HCT116 (cell line): ENCODE measurements around the gene LCNL1. TPM values are rescaled to one million over a fixed set of nuclear protein-coding genes. Genes with fewer than 3 reads are reported as not detected.

Experiments
- ATAC-seq: fragments of 200-7000 bp; cut with Tn5 transposase; 2 replicates; pipeline ENCODE4 v1.9.1; 2020; ENCODE audit warnings: mild to moderate bottlenecking, moderate library complexity
- BruUV-seq: library from RNA; stranded (reverse); fragments of 400-500 nt; replicated peaks from 2 replicates; lab custom pipeline; 2021; lab: Mats Ljungman, UMichigan
- CTCF ChIA-PET: fragments of 300-600 bp; sonication (Branson Sonifier 250); formaldehyde crosslinking; loops from one replicate; lab custom pipeline; 2021; ENCODE audit warnings: antibody characterized with exemption; lab: Charles Lee
- POLR2A ChIA-PET: fragments of 300-600, 350-600 bp; sonication (Branson Sonifier 250); formaldehyde crosslinking; loops from one replicate; lab custom pipeline; 2021; ENCODE audit warnings: antibody characterized with exemption; lab: Charles Lee
- RAD21 ChIA-PET, 2 experiments: fragments of 300-600 bp; sonication (Branson Sonifier 250); formaldehyde crosslinking; loops; one replicate each; lab custom pipeline; 2023; ENCODE audit warnings: low total read pairs in 2 of 2; ENCODE audit not compliant: uncharacterized antibody in 2 of 2, unreplicated experiment in 2 of 2, low non-redundant PET in 1 of 2; lab: Charles Lee
- DNase-seq: peaks from one replicate; pipeline ENCODE4 v3.0.0-alpha.2; 2010; ENCODE audit warnings: low read depth, low spot score
- H2AFZ ChIP-seq: fragments of 200-600 bp; shearing (Covaris generic), sonication (generic); 2 replicates; pipeline ENCODE4 v1.6.1; 2017; ENCODE audit warnings: low read depth, mixed run types, mixed read lengths, antibody characterized with exemption, low read length; ENCODE audit not compliant: poor library complexity, severe bottlenecking
- H3K27ac ChIP-seq: 2 replicates; pipeline ENCODE4 v1.5.1; 2012; ENCODE audit warnings: low read depth, low read length
- H3K27me3 ChIP-seq: fragments of 200-600 bp; sonication (generic); 2 replicates; pipeline ENCODE4 v1.6.1; 2016; ENCODE audit warnings: mixed run types, low read length, mixed read lengths; ENCODE audit not compliant: insufficient read depth
- H3K36me3 ChIP-seq, 2 experiments: fragments of 200-500 bp in 1 of 2; fragments of 200-600 bp in 1 of 2; sonication (Bioruptor generic) in 1 of 2; sonication (generic) in 1 of 2; 2 replicates each; pipeline versions ENCODE4 v1.5.1 to v1.6.1; 2014 to 2016; ENCODE audit warnings: low read length in 2 of 2, inconsistent platforms in 1 of 2, mixed read lengths in 1 of 2, mixed run types in 1 of 2; ENCODE audit not compliant: insufficient read depth in 2 of 2, control insufficient read depth in 1 of 2
- H3K4me1 ChIP-seq, 2 experiments: fragments of 200-600 bp in 1 of 2; sonication (generic) in 1 of 2; 2 replicates each; pipeline versions ENCODE4 v1.5.1 to v1.6.1; 2012 to 2017; ENCODE audit warnings: low read length in 2 of 2, inconsistent platforms in 1 of 2, mild to moderate bottlenecking in 1 of 2, mixed read lengths in 1 of 2, mixed run types in 1 of 2, moderate library complexity in 1 of 2; ENCODE audit not compliant: insufficient read depth in 2 of 2, control insufficient read depth in 1 of 2
- H3K4me2 ChIP-seq: fragments of 200-600 bp; sonication (generic); 2 replicates; pipeline ENCODE4 v1.6.1; 2017; ENCODE audit warnings: mixed run types, low read length, mixed read lengths
- H3K4me3 ChIP-seq, 2 experiments: fragments of 200-600 bp in 1 of 2; sonication (generic) in 1 of 2; replicated peaks in 1 of 2; 2 replicates each; pipeline ENCODE4 v1.5.1; 2011 to 2016; ENCODE audit warnings: low read length in 2 of 2, control low read depth in 1 of 2, low read depth in 1 of 2, mild to moderate bottlenecking in 1 of 2, mixed read lengths in 1 of 2, mixed run types in 1 of 2
- H3K79me2 ChIP-seq: fragments of 200-600 bp; sonication (generic); 2 replicates; pipeline ENCODE4 v1.6.1; 2017; ENCODE audit warnings: mild to moderate bottlenecking, mixed run types, low read length, moderate library complexity, mixed read lengths; ENCODE audit not compliant: insufficient read depth
- H3K9ac ChIP-seq: fragments of 200-600 bp; sonication (generic); 2 replicates; pipeline ENCODE4 v1.6.1; 2016; ENCODE audit warnings: low read length, mixed read lengths
- H3K9me2 ChIP-seq: fragments of 200-600 bp; sonication (generic), shearing (Covaris generic); 2 replicates; pipeline ENCODE4 v1.6.1; 2017; ENCODE audit warnings: mixed run types, mild to moderate bottlenecking, moderate library complexity; ENCODE audit not compliant: insufficient read depth
- H3K9me3 ChIP-seq, 2 experiments: fragments of 200-500 bp in 1 of 2; fragments of 200-600 bp in 1 of 2; sonication (Bioruptor generic) in 1 of 2; sonication (generic) in 1 of 2; 2 replicates each; pipeline ENCODE4 v1.6.1; 2014 to 2017; ENCODE audit warnings: low read length in 2 of 2, mixed read lengths in 2 of 2, inconsistent platforms in 1 of 2, low read depth in 1 of 2, mild to moderate bottlenecking in 1 of 2, mixed run types in 1 of 2, moderate library complexity in 1 of 2; ENCODE audit not compliant: control insufficient read depth in 1 of 2, insufficient read depth in 1 of 2
- H4K20me1 ChIP-seq: fragments of 200-600 bp; sonication (generic), shearing (Covaris generic); 2 replicates; pipeline ENCODE4 v1.6.1; 2017; ENCODE audit warnings: mixed run types, mild to moderate bottlenecking, moderate library complexity; ENCODE audit not compliant: insufficient read depth
- CBX3 ChIP-seq: IDR thresholded peaks from 2 replicates; pipeline ENCODE4 v1.6.1; 2012; ENCODE audit warnings: low read depth
- CTCF ChIP-seq, 3 experiments: fragments of 200-600 bp in 1 of 3; sonication (generic) in 1 of 3; IDR thresholded peaks in 2 of 3; conservative IDR thresholded peaks in 1 of 3; 2 replicates each; pipeline ENCODE4 v1.5.1; 2012 to 2017; ENCODE audit warnings: low read depth in 2 of 3, low read length in 2 of 3, antibody characterized with exemption in 1 of 3, borderline replicate concordance in 1 of 3, control low read depth in 1 of 3, mild to moderate bottlenecking in 1 of 3, mixed read lengths in 1 of 3, mixed run types in 1 of 3, moderate library complexity in 1 of 3; ENCODE audit not compliant: insufficient read depth in 1 of 3
- EGR1 ChIP-seq: IDR thresholded peaks from 2 replicates; pipeline ENCODE4 v1.6.1; 2012; ENCODE audit warnings: low read depth
- ELF1 ChIP-seq: IDR thresholded peaks from 2 replicates; pipeline ENCODE4 v1.6.1; 2012; ENCODE audit warnings: low read depth, borderline replicate concordance
- FOSL1 ChIP-seq: IDR thresholded peaks from 2 replicates; pipeline ENCODE4 v1.6.1; 2012; ENCODE audit warnings: low read depth
- JUND ChIP-seq: IDR thresholded peaks from 2 replicates; pipeline ENCODE4 v1.6.1; 2012
- MAX ChIP-seq: IDR thresholded peaks from 2 replicates; pipeline ENCODE4 v1.6.1; 2012
- RAD21 ChIP-seq: IDR thresholded peaks from 2 replicates; pipeline ENCODE4 v1.6.1; 2012; ENCODE audit warnings: low read depth, mild to moderate bottlenecking
- SIN3A ChIP-seq: IDR thresholded peaks from 2 replicates; pipeline ENCODE4 v1.6.1; 2012; ENCODE audit warnings: low read depth
- SP1 ChIP-seq: IDR thresholded peaks from 2 replicates; pipeline ENCODE4 v1.6.1; 2012; ENCODE audit warnings: low read depth
- SRF ChIP-seq: IDR thresholded peaks from 2 replicates; pipeline ENCODE4 v1.6.1; 2012; ENCODE audit warnings: low read depth
- YY1 ChIP-seq: IDR thresholded peaks from 2 replicates; pipeline ENCODE4 v1.6.1; 2011; ENCODE audit warnings: low read length, low read depth, moderate library complexity, mild to moderate bottlenecking; ENCODE audit not compliant: insufficient replicate concordance; ENCODE audit errors: extremely low read depth
- intact Hi-C: fragments of 100-400 bp; cut with micrococcal nuclease; formaldehyde crosslinking; loops from 2 replicates; pipeline ENCODE4 v1.10.0; 2022
- total RNA-seq: library from RNA; stranded (reverse); gene quantifications from one replicate; pipeline ENCODE4 v1.2.1, GENCODE V29; 2021; ENCODE audit not compliant: unreplicated experiment

The LCNL1 gene
- total RNA-seq, 1 experiment from 2014 or later, result 0.44 TPM

- Histone ChIP-seq H3K9ac (no peak overlapping the region), H3K4me2 (no peak overlapping the region), H3K9me2 (no peaks in the 10 kb centered on the region), H3K27me3 (no peaks in the 10 kb centered on the region), H4K20me1 (no peaks in the 10 kb centered on the region), H3K79me2 (no peaks in the 10 kb centered on the region), H3K4me1 (peaks cover 11 to 28% of the 10 kb centered on the region in 2 experiments), H3K4me3 (no peak overlapping the region), H2AFZ (no peak overlapping the region), H3K27ac (no peak overlapping the region), H3K9me3 (no peaks in the 10 kb centered on the region), H3K36me3 (no peaks in the 10 kb centered on the region)
- POLR2A ChIA-PET, result no interaction called here
- intact Hi-C loops, result no loop called here
- ATAC-seq, result no peak
- RAD21 ChIA-PET, result no interaction called here
- CTCF ChIA-PET, result interaction anchor here (1.6 kb wide), 1 partner anchor 15 kb away, joined by 3 read pairs; no protein-coding TSS in a partner anchor
- no peak for DNase-seq
- BruUV-seq, result no TSS peak
- no peak for TF ChIP-seq JUND
Observed at GRCh38 chr9:136962701-136963248, 20.0 kb upstream of the LCNL1 start.

GRCh38 chr9:136963341-136963740, 19.5 kb upstream of the LCNL1 start:
- Histone ChIP-seq H3K9me3 (no peaks in the 10 kb centered on the region), H3K4me2 (0 out of 2 replicates have a peak overlapping the region, but pooled peaks have one; percentile 88), H4K20me1 (no peaks in the 10 kb centered on the region), H3K9ac (no peak overlapping the region), H3K4me3 (no peak overlapping the region), H2AFZ (no peak overlapping the region), H3K9me2 (no peaks in the 10 kb centered on the region), H3K36me3 (no peaks in the 10 kb centered on the region), H3K27ac (no peak overlapping the region; the same call in 1 of the 2 replicates), H3K27me3 (no peaks in the 10 kb centered on the region), H3K79me2 (no peaks in the 10 kb centered on the region)
- POLR2A ChIA-PET, result no interaction called here
- no peak for DNase-seq
- RAD21 ChIA-PET, result no interaction called here
- TF ChIP-seq MAX (no peak), SRF (no peak), RAD21 (no peak), ELF1 (no peak), JUND (no peak), SP1 (no peak), FOSL1 (no peak), SIN3A (no peak), CBX3 (no peak), YY1 (no peak), CTCF (IDR thresholded peaks at IDR 0.05 in 2 of 3, conservative IDR thresholded peaks at IDR 0.05 in 1 of 3; ENCODE audit: borderline replicate concordance in 1 of 3, insufficient read depth in 1 of 3, low read depth in 2 of 3, low read length in 2 of 3) (no peak), EGR1 (no peak)
- TF ChIP-seq, all 23 proteins: peak for 0
- intact Hi-C loops, result no loop called here
- H3K4me1 ChIP-seq, result peaks cover 11 to 28% of the 10 kb centered on the region in 2 experiments
- no peak for ATAC-seq
- CTCF ChIA-PET, result interaction anchor here (1.6 kb wide), 1 partner anchor 15 kb away, joined by 3 read pairs; no protein-coding TSS in a partner anchor
- no TSS peak for BruUV-seq
